Measurements from ENCODE around the gene ZNF778. TPM values are rescaled to one million over a fixed set of nuclear protein-coding genes. Genes with fewer than 3 reads are reported as not detected.

Gene ZNF778
- total RNA-seq, 1 donor from 2014 or later, result 35.5 TPM

DNA sequence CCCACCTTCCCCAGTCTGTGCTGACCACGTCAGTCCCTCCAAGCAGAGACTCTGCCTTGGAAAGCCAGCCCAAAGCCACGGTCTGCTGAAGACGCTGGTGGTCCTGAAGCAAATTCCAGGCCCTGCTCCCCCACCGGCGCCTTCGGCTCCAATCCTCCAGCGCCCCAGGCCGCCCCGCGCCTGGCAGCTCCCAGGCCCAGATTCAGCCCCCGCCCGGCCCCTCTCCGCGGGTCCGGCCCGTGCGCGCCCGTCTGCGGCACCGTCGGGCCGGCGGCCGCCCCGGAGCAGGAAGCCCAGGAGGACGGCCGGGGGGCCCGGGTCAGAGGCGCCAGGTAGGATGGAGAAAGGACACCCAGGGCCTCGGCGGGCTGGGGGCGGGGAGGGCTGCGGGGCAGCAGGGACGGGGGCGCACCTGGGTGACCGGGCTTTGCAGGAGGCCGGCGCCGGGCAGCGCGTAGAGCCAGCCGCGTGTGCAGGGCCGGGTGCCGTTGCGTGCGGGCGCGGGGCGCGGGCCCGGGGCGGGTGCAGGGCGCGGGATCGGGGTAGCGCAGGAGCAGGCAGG is 16.6 kb upstream of the ZNF778 start:
- no peak for DNase-seq (ENCODE audit: low spot score)
- H3K27ac Mint-ChIP-seq (ENCODE audit: unreplicated experiment), result no peak overlapping the region
- no peak overlapping the region for H3K4me3 Mint-ChIP-seq (ENCODE audit: unreplicated experiment)
- H3K36me3 Mint-ChIP-seq (ENCODE audit: low read depth, unreplicated experiment), result peaks cover 8% of the 10 kb centered on the region
- peaks cover 7% of the 10 kb centered on the region for H3K4me1 Mint-ChIP-seq (ENCODE audit: unreplicated experiment)
- TF ChIP-seq CTCF (IDR thresholded peaks at IDR 0.05; ENCODE audit: unreplicated experiment), result no peak
- no peaks in the 10 kb centered on the region for H3K9me3 Mint-ChIP-seq (ENCODE audit: unreplicated experiment)
- peaks cover 15% of the 10 kb centered on the region for H3K27me3 Mint-ChIP-seq (ENCODE audit: unreplicated experiment)

GRCh38 chr16:89201439-89202377 is 15.8 kb upstream of the ZNF778 start:
- DNase-seq (ENCODE audit: low spot score), result peak; percentile 89
- H3K4me3 Mint-ChIP-seq (ENCODE audit: unreplicated experiment), result no peak overlapping the region
- H3K4me1 Mint-ChIP-seq (ENCODE audit: unreplicated experiment), result peaks cover 7% of the 10 kb centered on the region
- H3K27me3 Mint-ChIP-seq (ENCODE audit: unreplicated experiment), result peaks cover 15% of the 10 kb centered on the region
- peaks cover 8% of the 10 kb centered on the region for H3K36me3 Mint-ChIP-seq (ENCODE audit: low read depth, unreplicated experiment)
- H3K27ac Mint-ChIP-seq (ENCODE audit: unreplicated experiment), result no peak overlapping the region
- TF ChIP-seq CTCF (IDR thresholded peaks at IDR 0.05; ENCODE audit: unreplicated experiment), result no peak
- H3K9me3 Mint-ChIP-seq (ENCODE audit: unreplicated experiment), result no peaks in the 10 kb centered on the region

GRCh38 chr16:89202422-89203215 is 14.9 kb upstream of the ZNF778 start:
- DNase-seq (ENCODE audit: low spot score), result no peak
- Mint-ChIP-seq H3K4me3 (ENCODE audit: unreplicated experiment) (peak overlapping the region; percentile 70), H3K27me3 (ENCODE audit: unreplicated experiment) (peaks cover 15% of the 10 kb centered on the region), H3K9me3 (ENCODE audit: unreplicated experiment) (no peaks in the 10 kb centered on the region), H3K36me3 (ENCODE audit: low read depth, unreplicated experiment) (peaks cover 8% of the 10 kb centered on the region), H3K27ac (ENCODE audit: unreplicated experiment) (no peak overlapping the region), H3K4me1 (ENCODE audit: unreplicated experiment) (peaks cover 7% of the 10 kb centered on the region)
- no peak for TF ChIP-seq CTCF (IDR thresholded peaks at IDR 0.05; ENCODE audit: unreplicated experiment)

DNA sequence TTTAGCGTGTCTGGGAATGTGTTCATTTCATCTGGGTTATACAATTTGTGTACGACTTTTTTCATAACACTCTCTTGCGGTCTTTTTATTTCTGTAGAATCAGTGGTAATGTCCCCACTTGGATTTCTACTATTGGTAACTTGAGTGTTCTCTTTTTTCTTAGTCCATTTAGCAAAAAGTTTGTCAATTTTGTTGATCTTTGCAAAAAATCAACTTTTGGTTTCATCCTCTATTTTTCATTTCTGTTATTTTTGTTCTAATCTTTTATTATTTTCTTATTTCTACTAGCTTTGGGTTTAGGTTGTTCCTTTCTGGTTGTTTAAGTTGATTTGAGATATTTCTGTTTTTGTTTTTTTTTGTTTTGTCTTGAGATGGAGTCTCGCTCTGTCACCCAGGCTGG is 9.5 kb upstream of the ZNF778 start:
- TF ChIP-seq CTCF (IDR thresholded peaks at IDR 0.05; ENCODE audit: unreplicated experiment), result no peak
- H3K9me3 Mint-ChIP-seq (ENCODE audit: unreplicated experiment), result no peaks in the 10 kb centered on the region
- no peak overlapping the region for H3K27ac Mint-ChIP-seq (ENCODE audit: unreplicated experiment)
- peaks cover 2% of the 10 kb centered on the region for H3K4me1 Mint-ChIP-seq (ENCODE audit: unreplicated experiment)
- peaks cover 10% of the 10 kb centered on the region for H3K27me3 Mint-ChIP-seq (ENCODE audit: unreplicated experiment)
- DNase-seq (ENCODE audit: low spot score), result no peak
- H3K4me3 Mint-ChIP-seq (ENCODE audit: unreplicated experiment), result no peak overlapping the region
- H3K36me3 Mint-ChIP-seq (ENCODE audit: low read depth, unreplicated experiment), result peaks cover 3% of the 10 kb centered on the region
